ENCODE data around the gene KRT14.
"Not testable (repeated sequence)": the region's sequence is repeated elsewhere in the genome, so short reads cannot be mapped to it uniquely, and the experiment has no call there.

The KRT14 gene

GRCh38 chr17:41588126-41588810 is 1.6 kb upstream of the KRT14 start:
- DNase-seq, result no peak
- Mint-ChIP-seq H3K27me3 (ENCODE audit: low read depth, poor library complexity) (peaks cover 24% of the 10 kb centered on the region), H3K9me3 (no peaks in the 10 kb centered on the region), H3K27ac (no peak overlapping the region), H3K4me1 (no peaks in the 10 kb centered on the region), H3K4me3 (no peak overlapping the region), H3K36me3 (ENCODE audit: low read depth) (no peaks in the 10 kb centered on the region)
- TF ChIP-seq CTCF (IDR thresholded peaks at IDR 0.05), result no peak

GRCh38 chr17:41585301-41586056 is 1.2 kb downstream of the KRT14 start:
- Mint-ChIP-seq H3K27ac (no peak overlapping the region), H3K27me3 (ENCODE audit: low read depth, poor library complexity) (peaks cover 43% of the 10 kb centered on the region), H3K4me3 (no peak overlapping the region), H3K36me3 (ENCODE audit: low read depth) (no peaks in the 10 kb centered on the region), H3K4me1 (no peaks in the 10 kb centered on the region), H3K9me3 (no peaks in the 10 kb centered on the region)
- TF ChIP-seq CTCF (IDR thresholded peaks at IDR 0.05), result no peak
- no peak for DNase-seq

GRCh38 chr17:41584331-41584927 is 2.3 kb downstream of the KRT14 start:
- not testable (repeated sequence) for H3K36me3 Mint-ChIP-seq (ENCODE audit: low read depth); H3K4me1 Mint-ChIP-seq; H3K27ac Mint-ChIP-seq; H3K9me3 Mint-ChIP-seq; DNase-seq; H3K4me3 Mint-ChIP-seq
- H3K27me3 Mint-ChIP-seq (ENCODE audit: low read depth, poor library complexity), result peaks cover 39% of the 10 kb centered on the region

GRCh38 chr17:41583137-41584127 is 3.3 kb downstream of the KRT14 start:
- DNase-seq, result no peak
- Mint-ChIP-seq H3K9me3 (no peaks in the 10 kb centered on the region), H3K4me3 (no peak overlapping the region), H3K4me1 (peaks cover 5% of the 10 kb centered on the region), H3K27ac (peak overlapping the region; percentile 87), H3K27me3 (ENCODE audit: low read depth, poor library complexity) (peaks cover 42% of the 10 kb centered on the region), H3K36me3 (ENCODE audit: low read depth) (no peaks in the 10 kb centered on the region)
- no peak for TF ChIP-seq CTCF (IDR thresholded peaks at IDR 0.05)

- not testable (repeated sequence) for H3K9me3 Mint-ChIP-seq; H3K27ac Mint-ChIP-seq; H3K36me3 Mint-ChIP-seq (ENCODE audit: low read depth); DNase-seq; H3K4me3 Mint-ChIP-seq; H3K4me1 Mint-ChIP-seq
- peaks cover 49% of the 10 kb centered on the region for H3K27me3 Mint-ChIP-seq (ENCODE audit: low read depth, poor library complexity)
These were observed 4.4 kb downstream of the KRT14 start for GRCh38 chr17:41582061-41582968.
